HepG2 (cell line): ENCODE results near the gene ELL. TPM values are rescaled to one million over a fixed set of nuclear protein-coding genes. Genes with fewer than 3 reads are reported as not detected.

Source experiments
- DMAP1 ChIP-seq: IDR thresholded peaks from 2 replicates; pipeline ENCODE4 v1.6.1; 2016
- ETV6 ChIP-seq: sonication (generic); formaldehyde crosslinking; conservative IDR thresholded peaks from 2 replicates; pipeline ENCODE4 v1.4.0; 2020; ENCODE audit warnings: missing genetic modification reagents
- FOXC1 ChIP-seq: sonication (generic); formaldehyde crosslinking; IDR thresholded peaks from 2 replicates; pipeline ENCODE4 v1.8.0; 2022; ENCODE audit warnings: mild to moderate bottlenecking, missing genetic modification reagents, borderline replicate concordance
- MAZ ChIP-seq, 2 experiments: sonication (generic) in 1 of 2; formaldehyde crosslinking in 1 of 2; IDR thresholded peaks; 2 replicates each; pipeline versions ENCODE4 v1.5.0 to v1.6.1; 2012 to 2020; ENCODE audit warnings: low read depth in 2 of 2, mild to moderate bottlenecking in 2 of 2, borderline replicate concordance in 1 of 2, improper control_type of control experiment in 1 of 2, low read length in 1 of 2, missing genetic modification reagents in 1 of 2, moderate library complexity in 1 of 2
- RELA ChIP-seq: sonication (generic); formaldehyde crosslinking; IDR thresholded peaks from 2 replicates; pipeline ENCODE4 v1.4.0; 2020; ENCODE audit warnings: missing genetic modification reagents
- RXRB ChIP-seq: IDR thresholded peaks from 2 replicates; pipeline ENCODE4 v1.6.1; 2016; ENCODE audit warnings: borderline replicate concordance, missing genetic modification reagents, missing compliant biosample characterization
- TEAD2 ChIP-seq: sonication (generic); formaldehyde crosslinking; IDR thresholded peaks from 2 replicates; pipeline ENCODE4 v1.9.0; 2021; ENCODE audit warnings: missing genetic modification reagents
- U2AF2 ChIP-seq: fragments of 200-400 bp; formaldehyde crosslinking; IDR thresholded peaks from 2 replicates; pipeline ENCODE4 v1.6.1; 2017; ENCODE audit warnings: low read depth, mild to moderate bottlenecking, low read length
- ZNF260 ChIP-seq: sonication (generic); formaldehyde crosslinking; IDR thresholded peaks from 2 replicates; pipeline ENCODE4 v1.4.0; 2020; ENCODE audit warnings: missing genetic modification reagents, low read depth, mild to moderate bottlenecking, borderline replicate concordance
- ZNF333 ChIP-seq: sonication (generic); formaldehyde crosslinking; IDR thresholded peaks from 2 replicates; pipeline ENCODE4 v1.4.0; 2020; ENCODE audit warnings: mild to moderate bottlenecking, missing genetic modification reagents, borderline replicate concordance
- ZNF768 ChIP-seq: sonication (generic); formaldehyde crosslinking; IDR thresholded peaks from 2 replicates; pipeline ENCODE4 v1.4.0; 2020; ENCODE audit warnings: missing genetic modification reagents
- ZSCAN31 ChIP-seq: sonication (generic); formaldehyde crosslinking; IDR thresholded peaks from 2 replicates; pipeline ENCODE4 v1.5.0; 2020; ENCODE audit warnings: low read depth, mild to moderate bottlenecking, missing genetic modification reagents
- polyA plus RNA-seq, 8 experiments: library from polyadenylated mRNA; depleted of rRNA in 3 of 8; stranded (reverse) in 7 of 8; unstranded in 1 of 8; fragments of >200 nt; fragmentation: Illumina TruSeq in 4 of 8; extraction: Trizol in 4 of 8; gene quantifications; 2 replicates each; pipeline versions ENCODE4 v1.2.1 to v1.2.3, GENCODE V29; 2011 to 2016; ENCODE audit warnings: low read depth in 4 of 8, missing spikeins in 1 of 8, mixed read lengths in 1 of 8; ENCODE audit not compliant: insufficient read depth in 1 of 8
- total RNA-seq, 5 experiments: library from RNA; depleted of rRNA; stranded (reverse); fragments of >200 nt; fragmentation: Illumina TruSeq; extraction: Trizol; gene quantifications; 2 replicates each; pipeline ENCODE4 v1.2.3, GENCODE V29; 2016; ENCODE audit warnings: low read depth in 1 of 5
- TF ChIP-seq, protein P1 (sequence below): sonication (generic); formaldehyde crosslinking; IDR thresholded peaks from 2 replicates; pipeline ENCODE4 v1.4.0; 2020; ENCODE audit warnings: missing genetic modification reagents
- TF ChIP-seq, protein P2 (sequence below): sonication (generic); formaldehyde crosslinking; IDR thresholded peaks from 2 replicates; pipeline ENCODE4 v1.5.1; 2020; ENCODE audit warnings: missing genetic modification reagents, mild to moderate bottlenecking, borderline replicate concordance
- TF ChIP-seq, protein P3 (sequence below): IDR thresholded peaks from 2 replicates; pipeline ENCODE4 v1.6.1; 2016
- TF ChIP-seq, protein P4 (sequence below): sonication (generic); formaldehyde crosslinking; IDR thresholded peaks from 2 replicates; pipeline ENCODE4 v1.4.0; 2020; ENCODE audit warnings: missing genetic modification reagents, borderline replicate concordance
- TF ChIP-seq, protein P5 (sequence below): sonication (generic); formaldehyde crosslinking; IDR thresholded peaks from 2 replicates; pipeline ENCODE4 v1.8.1; 2023; ENCODE audit warnings: mild to moderate bottlenecking, missing genetic modification reagents, borderline replicate concordance
- TF ChIP-seq, protein P6 (sequence below): sonication (generic); formaldehyde crosslinking; IDR thresholded peaks from 2 replicates; pipeline ENCODE4 v1.8.0; 2022; ENCODE audit warnings: missing genetic modification reagents, mild to moderate bottlenecking, moderate library complexity, borderline replicate concordance

Gene ELL
- total and polyA plus RNA-seq, 2 of the 13 experiments (the other 11 are each of a cell fraction or from before 2014, with no cell fraction given) = 3.7 to 5.4 TPM

DNA sequence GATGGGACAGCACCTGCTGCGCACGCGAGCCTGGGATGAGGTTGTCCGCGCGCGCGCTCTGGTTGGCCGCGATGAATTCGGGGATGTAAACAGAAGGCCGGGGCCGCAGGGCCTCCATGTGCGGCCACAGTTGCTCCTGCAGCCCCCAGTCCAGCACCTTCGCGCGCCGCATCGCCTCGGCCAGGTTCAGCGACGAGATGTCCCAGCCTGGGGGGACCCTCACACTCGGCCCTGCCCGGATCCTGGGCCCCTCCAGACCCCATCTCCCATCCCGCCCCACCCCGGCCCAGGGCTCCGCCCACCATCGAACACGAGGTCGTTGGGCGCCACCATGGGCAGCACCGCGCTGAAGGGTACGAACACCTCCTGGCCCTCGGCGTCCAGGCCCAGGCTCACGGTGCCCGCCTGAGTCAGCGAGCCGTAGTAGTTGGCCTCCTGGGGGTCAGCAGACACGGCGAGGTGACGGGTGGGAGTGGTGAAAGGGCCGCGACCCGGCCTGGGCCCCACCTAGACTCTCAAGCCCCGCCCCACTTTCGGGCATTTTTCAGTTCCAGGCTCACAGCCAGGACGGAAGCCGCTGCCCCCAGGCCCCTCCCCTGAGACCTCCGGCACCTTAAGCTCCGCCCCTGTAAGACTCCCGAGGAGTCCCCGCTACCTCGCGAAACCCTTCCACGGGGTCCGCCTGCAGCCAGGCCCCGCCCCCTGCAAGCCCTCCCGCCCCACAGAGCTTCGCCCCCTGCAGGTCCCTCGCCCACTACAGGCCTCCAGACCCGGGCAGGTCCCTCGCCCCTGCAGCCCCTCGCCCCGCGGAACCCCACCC lies 85.0 kb downstream of the ELL start (continued):
- TF ChIP-seq, protein P1, sequence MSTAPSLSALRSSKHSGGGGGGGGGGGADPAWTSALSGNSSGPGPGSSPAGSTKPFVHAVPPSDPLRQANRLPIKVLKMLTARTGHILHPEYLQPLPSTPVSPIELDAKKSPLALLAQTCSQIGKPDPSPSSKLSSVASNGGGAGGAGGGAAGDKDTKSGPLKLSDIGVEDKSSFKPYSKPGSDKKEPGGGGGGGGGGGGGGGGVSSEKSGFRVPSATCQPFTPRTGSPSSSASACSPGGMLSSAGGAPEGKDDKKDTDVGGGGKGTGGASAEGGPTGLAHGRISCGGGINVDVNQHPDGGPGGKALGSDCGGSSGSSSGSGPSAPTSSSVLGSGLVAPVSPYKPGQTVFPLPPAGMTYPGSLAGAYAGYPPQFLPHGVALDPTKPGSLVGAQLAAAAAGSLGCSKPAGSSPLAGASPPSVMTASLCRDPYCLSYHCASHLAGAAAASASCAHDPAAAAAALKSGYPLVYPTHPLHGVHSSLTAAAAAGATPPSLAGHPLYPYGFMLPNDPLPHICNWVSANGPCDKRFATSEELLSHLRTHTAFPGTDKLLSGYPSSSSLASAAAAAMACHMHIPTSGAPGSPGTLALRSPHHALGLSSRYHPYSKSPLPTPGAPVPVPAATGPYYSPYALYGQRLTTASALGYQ (CRISPR knock-in tag) = no peak
- TF ChIP-seq MAZ (IDR thresholded peaks at IDR 0.05; ENCODE audit: borderline replicate concordance, low read depth, low read length) (no peak; the same call in 1 of the 2 replicates), MAZ (CRISPR knock-in tag; IDR thresholded peaks at IDR 0.05; ENCODE audit: low read depth) (no peak), ZNF333 (CRISPR knock-in tag) (no peak), TEAD2 (CRISPR knock-in tag) (no peak), FOXC1 (CRISPR knock-in tag) (no peak), ETV6 (CRISPR knock-in tag) (no peak), ZSCAN31 (CRISPR knock-in tag) (no peak), U2AF2 (no peak), RELA (CRISPR knock-in tag) (no peak), RXRB (no peak), ZNF260 (CRISPR knock-in tag) (no peak), DMAP1 (CRISPR knock-in tag) (no peak), ZNF768 (peak; percentile 36; the same call in 1 of the 2 replicates)
- TF ChIP-seq, protein P2, sequence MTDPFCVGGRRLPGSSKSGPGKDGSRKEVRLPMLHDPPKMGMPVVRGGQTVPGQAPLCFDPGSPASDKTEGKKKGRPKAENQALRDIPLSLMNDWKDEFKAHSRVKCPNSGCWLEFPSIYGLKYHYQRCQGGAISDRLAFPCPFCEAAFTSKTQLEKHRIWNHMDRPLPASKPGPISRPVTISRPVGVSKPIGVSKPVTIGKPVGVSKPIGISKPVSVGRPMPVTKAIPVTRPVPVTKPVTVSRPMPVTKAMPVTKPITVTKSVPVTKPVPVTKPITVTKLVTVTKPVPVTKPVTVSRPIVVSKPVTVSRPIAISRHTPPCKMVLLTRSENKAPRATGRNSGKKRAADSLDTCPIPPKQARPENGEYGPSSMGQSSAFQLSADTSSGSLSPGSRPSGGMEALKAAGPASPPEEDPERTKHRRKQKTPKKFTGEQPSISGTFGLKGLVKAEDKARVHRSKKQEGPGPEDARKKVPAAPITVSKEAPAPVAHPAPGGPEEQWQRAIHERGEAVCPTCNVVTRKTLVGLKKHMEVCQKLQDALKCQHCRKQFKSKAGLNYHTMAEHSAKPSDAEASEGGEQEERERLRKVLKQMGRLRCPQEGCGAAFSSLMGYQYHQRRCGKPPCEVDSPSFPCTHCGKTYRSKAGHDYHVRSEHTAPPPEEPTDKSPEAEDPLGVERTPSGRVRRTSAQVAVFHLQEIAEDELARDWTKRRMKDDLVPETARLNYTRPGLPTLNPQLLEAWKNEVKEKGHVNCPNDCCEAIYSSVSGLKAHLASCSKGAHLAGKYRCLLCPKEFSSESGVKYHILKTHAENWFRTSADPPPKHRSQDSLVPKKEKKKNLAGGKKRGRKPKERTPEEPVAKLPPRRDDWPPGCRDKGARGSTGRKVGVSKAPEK (CRISPR knock-in tag) = no peak
- TF ChIP-seq, protein P3, sequence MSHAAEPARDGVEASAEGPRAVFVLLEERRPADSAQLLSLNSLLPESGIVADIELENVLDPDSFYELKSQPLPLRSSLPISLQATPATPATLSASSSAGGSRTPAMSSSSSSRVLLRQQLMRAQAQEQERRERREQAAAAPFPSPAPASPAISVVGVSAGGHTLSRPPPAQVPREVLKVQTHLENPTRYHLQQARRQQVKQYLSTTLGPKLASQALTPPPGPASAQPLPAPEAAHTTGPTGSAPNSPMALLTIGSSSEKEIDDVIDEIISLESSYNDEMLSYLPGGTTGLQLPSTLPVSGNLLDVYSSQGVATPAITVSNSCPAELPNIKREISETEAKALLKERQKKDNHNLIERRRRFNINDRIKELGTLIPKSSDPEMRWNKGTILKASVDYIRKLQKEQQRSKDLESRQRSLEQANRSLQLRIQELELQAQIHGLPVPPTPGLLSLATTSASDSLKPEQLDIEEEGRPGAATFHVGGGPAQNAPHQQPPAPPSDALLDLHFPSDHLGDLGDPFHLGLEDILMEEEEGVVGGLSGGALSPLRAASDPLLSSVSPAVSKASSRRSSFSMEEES (CRISPR knock-in tag) = no peak
- TF ChIP-seq, protein P4, sequence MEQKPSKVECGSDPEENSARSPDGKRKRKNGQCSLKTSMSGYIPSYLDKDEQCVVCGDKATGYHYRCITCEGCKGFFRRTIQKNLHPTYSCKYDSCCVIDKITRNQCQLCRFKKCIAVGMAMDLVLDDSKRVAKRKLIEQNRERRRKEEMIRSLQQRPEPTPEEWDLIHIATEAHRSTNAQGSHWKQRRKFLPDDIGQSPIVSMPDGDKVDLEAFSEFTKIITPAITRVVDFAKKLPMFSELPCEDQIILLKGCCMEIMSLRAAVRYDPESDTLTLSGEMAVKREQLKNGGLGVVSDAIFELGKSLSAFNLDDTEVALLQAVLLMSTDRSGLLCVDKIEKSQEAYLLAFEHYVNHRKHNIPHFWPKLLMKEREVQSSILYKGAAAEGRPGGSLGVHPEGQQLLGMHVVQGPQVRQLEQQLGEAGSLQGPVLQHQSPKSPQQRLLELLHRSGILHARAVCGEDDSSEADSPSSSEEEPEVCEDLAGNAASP (CRISPR knock-in tag) = no peak
- TF ChIP-seq, protein P5, sequence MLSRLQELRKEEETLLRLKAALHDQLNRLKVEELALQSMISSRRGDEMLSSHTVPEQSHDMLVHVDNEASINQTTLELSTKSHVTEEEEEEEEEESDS (CRISPR knock-in tag) = no peak
- TF ChIP-seq, protein P6, sequence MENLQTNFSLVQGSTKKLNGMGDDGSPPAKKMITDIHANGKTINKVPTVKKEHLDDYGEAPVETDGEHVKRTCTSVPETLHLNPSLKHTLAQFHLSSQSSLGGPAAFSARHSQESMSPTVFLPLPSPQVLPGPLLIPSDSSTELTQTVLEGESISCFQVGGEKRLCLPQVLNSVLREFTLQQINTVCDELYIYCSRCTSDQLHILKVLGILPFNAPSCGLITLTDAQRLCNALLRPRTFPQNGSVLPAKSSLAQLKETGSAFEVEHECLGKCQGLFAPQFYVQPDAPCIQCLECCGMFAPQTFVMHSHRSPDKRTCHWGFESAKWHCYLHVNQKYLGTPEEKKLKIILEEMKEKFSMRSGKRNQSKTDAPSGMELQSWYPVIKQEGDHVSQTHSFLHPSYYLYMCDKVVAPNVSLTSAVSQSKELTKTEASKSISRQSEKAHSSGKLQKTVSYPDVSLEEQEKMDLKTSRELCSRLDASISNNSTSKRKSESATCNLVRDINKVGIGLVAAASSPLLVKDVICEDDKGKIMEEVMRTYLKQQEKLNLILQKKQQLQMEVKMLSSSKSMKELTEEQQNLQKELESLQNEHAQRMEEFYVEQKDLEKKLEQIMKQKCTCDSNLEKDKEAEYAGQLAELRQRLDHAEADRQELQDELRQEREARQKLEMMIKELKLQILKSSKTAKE (CRISPR knock-in tag) = no peak
